Left hindlimb (tissue), 1 donor: ENCODE measurements around the gene TBXAS1.

Experiments
- DNase-seq: peaks from one replicate; pipeline ENCODE4 v3.0.0-alpha.2; 2018

Gene TBXAS1

DNA sequence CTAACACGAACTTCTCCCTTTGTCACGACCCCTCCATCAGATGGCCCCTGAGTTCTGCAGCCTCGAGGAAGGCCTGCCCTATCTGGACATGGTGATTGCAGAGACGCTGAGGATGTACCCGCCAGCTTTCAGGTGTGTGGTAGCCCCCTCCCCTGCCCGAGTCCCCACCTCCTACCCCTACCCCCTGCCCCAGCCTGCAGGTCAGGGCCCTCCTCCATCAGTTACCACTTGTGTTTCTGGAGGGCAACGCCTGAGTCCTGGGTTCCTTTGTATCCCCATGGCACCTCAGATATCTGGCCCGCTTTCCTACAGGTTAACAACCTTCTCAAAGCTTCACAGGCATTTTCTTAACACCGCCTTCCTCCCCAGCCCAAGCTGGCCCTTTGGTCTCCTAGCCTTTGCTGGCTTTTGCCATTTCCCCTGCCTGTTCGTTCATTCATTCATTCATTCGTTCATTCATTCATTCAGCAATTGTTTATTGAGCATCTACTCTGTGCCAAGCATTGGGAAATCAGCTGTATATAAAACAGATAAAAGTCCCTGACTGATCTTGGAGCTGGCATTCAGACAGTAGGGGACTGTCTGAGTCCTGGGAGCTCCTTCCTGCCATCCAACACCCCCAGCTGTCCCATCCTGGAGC lies 178.1 kb downstream of the TBXAS1 start:
- no peak for DNase-seq

DNA sequence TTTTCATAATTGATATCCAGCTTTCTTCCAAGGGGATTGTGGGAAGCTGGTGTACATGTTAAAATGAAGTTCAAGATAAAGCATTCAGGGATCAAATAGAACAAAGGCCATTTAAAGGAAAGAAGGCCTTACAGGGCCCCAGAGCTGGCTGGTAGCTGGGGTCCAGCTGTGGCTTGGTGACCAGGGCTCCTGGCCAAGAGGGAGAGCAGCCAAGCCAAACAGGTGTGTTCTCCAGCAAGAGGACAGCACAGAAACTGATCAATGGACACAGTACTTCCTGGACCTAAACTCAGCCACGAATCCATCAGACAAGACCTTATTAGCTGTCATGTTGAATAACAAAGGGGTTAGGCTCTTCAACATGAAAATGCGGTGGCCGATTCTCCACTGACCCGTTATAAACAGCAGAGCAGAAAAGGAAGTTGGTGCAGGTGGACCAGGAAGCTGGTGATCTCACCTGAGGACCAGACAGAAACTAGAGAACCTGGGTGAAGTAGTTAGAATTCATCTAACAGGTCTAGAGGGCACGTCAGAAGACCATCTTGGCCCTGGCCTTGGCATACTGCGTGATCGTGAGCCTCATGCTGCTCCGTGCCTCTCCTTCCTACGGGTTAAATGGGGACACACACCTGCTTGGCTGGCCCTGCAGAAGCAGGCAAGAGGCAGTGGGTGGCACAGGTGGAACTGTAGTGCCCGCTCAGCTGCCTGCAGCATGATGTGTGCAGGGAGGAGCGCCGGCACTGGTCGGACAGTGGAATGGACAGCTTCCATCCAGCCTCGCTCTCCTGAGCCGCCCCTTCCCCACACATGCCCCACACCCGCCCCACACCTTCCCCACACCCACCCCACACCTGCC lies 179.9 kb downstream of the TBXAS1 start:
- no peak for DNase-seq

DNA sequence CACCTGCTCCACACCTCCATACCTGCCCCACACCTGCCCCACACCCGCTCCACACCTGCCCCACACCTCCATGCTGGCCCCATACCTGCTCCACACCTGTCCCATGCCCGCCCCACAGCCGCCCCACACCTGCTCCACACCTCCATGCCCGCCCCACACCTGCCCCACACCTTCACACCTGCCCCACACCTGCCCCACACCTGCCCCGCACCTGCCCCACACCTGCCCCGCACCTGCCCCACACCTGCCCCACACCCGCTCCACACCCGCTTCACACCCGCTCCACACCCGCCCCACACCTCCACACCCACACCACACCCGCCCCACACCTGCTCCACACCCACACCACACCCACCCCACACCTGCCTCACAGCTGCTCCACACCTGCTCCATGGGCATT lies 180.7 kb downstream of the TBXAS1 start:
- DNase-seq: no peak

DNA sequence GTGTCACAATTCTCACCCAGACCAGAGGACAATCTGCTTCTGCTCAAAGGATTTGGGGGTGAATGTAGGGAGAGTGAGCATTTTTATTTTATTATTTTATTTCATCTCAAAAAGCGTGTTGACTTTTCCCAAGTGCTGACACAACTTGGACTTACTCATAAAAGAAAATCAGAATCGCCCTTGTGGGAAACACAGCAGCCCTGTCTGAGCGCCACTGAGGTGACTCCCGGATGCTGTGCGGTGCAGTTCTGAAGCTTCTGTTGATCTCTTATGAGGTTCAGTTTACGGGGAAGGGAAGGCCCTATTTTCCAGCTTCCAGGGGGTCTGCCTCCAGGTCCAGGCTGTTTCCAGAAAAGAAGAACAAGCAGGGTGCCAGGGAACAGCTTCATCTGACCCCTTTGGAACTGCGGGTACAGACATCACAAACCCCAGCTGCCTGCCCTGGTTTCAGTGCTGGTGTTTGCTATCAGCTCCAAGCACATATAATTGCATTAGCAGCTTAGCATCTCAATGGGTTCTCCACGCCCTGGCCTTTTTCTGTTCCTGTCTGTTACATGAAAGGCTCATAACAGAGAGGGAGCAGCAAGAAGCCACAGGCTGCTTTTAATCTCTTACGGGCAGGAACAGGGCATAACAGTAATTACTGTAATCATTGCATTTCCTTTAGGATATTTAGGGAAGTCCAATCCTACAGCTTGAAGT lies 181.3 kb downstream of the TBXAS1 start:
- no peak for DNase-seq

DNA sequence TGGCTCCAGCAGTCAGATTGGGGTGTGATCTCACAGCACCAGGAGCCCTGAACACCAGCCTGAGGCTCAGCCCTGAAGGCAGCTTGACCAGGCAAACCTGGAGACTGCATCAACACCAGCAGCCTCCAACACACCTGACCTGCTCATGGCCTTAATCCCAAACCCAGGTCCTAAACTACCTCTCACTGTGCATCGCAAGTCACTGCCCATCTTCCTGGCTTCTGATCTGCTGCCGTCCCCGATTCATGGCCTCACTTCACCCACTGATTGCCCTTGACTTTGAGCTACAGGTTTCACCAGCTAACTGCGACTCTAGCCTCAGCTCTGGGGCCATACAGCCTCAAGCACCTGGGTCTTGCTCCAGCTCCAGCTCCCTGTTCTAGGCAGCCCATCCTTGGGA lies 184.6 kb downstream of the TBXAS1 start:
- no peak for DNase-seq

DNA sequence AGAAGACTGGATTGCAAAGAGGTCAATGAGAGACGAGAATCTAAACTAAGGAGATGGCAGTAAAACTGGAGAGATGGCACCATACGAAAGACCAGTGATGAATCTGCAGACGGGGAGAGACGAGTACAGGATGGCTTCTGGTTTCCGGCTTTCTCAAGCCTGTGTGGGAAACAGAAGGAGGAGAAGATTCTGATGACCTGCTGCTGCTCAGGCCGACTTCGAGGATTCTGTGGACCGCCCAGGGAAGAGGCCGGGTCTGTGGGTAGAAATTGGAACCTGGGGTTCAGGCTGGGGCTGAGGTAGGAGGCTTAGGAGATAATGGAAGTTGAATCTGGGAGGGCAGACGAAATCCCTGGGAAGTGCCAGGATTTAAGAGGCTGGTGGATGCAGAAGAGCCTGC lies 185.1 kb downstream of the TBXAS1 start:
- no peak for DNase-seq

DNA sequence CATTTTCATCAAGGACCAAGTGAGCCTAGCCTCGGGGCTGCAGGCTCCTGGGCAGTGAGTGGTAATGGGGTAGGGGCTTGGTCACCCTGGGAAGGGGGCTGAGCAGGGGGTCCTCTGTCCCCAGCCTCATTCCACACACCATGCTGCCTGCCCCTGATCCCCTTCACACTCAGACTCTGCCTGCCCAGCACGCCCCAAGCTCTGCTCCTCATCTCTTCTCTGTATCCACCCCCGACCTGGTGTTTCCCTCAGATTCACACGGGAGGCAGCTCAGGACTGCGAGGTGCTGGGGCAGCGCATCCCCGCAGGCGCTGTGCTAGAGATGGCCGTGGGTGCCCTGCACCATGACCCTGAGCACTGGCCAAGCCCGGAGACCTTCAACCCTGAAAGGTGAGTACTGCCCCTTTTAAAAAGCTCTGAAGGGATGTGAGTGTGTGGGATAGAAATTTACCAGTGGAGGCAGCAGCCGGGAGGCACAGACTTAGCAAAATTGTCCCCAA lies 186.5 kb downstream of the TBXAS1 start:
- no peak for DNase-seq

DNA sequence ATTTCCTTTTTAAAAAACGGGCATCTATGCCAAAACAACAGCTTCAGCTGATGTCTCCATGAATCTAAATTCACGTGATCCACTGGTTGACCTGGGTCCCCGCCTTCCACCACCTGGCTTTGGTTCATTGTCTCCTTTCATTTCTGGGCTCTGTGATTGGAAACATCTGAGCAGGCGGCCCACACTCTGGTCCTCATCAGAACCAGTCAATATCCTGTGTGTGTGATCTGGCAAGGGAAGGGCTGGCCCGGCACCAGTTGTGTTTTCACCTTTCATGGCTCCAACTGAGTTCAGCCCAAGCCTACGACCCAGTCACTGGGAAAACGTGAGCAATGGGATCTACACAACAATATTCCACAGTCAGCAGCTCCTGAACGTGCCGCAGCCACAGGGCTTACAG lies 187.5 kb downstream of the TBXAS1 start:
- DNase-seq: no peak

DNA sequence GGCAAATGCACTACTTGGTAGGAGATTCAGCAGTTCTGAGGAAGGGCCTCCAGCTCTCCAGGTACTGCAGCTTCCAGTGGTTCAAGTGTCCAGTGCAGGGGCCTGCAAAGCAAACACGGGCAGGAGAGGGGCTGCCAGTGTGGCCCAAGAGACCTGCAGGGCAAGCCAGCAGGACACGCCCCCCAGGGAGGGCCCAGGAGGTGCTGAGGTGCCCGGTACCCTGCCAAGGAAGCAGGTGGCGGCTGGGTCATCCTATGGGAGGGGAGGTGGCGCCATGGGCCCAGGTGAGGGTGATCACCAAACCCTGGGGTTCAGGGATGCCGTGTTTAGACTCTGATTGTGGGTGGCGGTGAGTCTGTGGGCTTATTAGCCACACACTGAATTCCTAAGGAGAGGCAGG lies 188.0 kb downstream of the TBXAS1 start:
- DNase-seq: no peak

DNA sequence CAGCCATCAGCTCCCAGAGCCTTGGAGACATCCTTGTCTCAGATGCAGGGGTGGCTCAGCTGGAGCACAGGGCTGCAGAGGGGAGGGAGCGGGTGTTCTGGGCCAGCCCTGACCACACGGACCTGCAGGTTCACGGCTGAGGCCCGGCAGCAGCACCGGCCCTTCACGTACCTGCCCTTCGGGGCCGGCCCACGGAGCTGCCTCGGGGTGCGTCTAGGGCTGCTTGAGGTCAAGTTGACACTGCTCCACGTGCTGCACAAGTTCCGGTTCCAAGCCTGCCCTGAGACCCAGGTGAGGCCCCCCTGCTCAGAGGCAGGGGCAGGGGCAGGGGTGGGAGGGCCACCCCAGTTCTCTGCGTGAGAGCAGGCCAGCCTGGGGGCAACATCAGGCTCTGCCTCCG lies 188.5 kb downstream of the TBXAS1 start:
- DNase-seq: no peak

DNA sequence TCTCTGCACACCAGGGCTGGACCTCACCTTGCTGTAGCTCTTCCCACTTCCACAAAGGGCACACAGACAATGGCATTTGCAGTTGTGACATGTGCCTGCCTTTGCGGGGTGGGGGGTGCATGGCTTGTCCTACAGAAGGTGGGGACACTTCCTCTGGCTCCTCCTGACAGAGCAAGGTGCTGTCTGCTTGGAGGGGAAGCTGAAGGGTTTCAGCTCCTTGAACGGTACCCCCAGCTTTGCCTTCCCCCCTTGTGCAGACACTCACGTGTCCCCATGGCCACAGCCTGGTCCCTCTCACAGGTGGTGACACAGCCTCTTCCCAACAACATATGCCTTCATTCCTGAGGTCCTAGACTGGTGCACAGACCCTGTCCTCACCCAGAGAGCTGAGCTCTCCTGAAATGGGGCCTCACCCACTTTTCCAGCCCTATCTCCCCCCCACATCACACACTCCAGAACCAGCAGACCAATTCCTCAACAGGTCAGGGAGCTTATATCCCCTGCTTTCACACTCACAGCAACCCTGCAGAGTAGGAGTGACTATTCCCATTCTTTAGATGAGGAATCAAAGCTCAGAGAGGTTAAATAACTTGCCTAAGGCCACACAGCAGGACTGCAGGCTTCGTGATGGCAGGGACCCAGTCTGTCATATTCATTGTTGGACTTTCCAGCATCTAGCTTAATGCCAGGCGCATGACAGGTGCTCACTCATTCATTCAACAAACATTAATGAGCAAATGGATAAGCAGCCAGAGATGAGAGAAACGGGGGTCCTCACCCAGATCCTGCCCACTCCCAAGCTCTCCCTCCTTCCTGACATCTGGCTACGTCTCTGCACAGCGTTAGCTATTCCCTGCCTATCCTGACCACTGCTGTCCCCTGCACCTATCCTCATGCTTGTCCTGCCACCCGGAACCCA lies 189.3 kb downstream of the TBXAS1 start:
- no peak for DNase-seq

DNA sequence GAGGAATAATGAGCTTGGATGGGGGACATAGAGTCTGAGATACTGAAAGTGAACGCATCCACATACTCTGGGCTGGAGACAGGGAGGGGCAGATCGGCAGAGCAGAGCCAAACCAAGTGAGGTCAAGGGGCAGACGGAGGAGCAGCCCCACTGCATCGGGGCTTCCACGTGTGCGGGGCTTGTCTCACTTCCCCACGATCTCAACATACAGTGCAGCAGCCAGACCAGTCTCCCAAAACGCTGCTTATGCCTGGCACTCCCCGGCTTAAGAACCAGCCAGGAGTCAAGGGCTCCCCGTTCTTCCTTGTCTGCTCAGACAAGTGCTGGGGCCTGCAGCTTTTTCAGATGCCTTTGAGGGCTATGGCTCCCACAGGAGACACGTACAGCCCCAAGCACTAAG lies 190.1 kb downstream of the TBXAS1 start:
- no peak for DNase-seq

DNA sequence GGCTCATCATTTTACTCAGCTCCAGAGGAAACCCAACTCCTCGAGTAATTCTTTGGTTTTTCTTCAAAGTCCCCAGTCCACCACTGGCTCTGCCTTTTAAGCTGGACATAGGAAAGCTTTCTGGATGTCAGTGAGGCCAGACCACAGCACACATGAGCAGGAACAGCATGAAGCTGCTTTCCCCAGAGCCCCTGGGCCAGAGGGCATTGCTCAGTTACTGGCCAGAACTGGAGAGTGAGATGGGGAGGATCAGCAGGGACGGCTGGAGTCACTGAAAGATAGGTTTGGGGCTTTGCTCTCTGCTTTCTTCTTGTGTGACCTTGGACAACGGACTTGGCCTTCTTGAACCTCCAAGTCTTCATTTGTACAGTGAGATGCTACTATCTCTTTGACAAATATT lies 190.5 kb downstream of the TBXAS1 start:
- DNase-seq: no peak

DNA sequence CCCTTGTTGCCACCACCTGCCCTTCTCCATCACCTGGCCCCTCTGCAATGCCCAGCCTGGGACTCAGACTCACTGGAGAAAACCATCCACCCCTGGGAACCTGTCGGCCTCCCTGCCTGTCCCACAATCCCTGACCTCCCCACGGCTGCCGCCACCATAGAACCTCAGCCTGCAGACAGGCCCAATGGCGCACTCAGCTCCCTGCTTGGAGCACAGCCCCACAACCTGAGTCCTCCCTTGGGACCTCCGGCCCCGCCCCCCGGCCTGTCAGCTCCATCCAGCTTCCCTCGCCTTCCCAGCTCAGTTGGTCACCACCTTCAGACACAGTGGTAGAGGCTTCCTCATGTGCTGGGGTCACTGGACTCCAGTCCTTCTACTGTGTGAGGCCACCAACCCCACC lies 192.5 kb downstream of the TBXAS1 start:
- DNase-seq: no peak

DNA sequence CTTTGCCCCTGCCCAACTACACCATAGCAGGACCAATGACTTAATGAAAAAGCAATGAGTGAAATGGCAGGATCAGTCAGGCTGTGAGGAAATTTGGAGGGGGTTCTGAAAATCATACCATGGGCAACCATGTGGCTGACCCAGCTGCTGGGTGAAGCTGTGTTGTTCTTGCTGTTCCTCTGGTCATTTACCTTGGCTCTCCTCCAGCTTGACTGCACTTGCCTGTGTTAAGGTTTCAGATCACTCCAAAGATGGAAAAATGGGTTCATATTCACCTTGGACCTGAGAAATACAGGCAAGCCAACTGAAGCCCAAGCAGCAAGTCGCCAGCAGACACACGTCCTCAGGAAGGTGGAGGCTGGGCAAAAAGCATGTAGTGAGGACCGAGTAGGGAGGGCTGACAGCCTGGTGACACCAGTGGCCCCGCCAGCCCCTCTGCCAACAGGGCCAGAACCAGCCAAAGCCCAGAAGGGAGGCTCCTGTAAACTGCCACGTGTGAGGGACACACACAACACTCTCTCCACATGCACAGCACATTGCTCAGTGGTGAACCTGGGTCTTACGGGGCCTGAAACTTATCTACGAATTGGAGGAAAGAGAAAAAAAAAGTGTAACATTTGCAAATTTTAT lies 193.6 kb downstream of the TBXAS1 start:
- no peak for DNase-seq

DNA sequence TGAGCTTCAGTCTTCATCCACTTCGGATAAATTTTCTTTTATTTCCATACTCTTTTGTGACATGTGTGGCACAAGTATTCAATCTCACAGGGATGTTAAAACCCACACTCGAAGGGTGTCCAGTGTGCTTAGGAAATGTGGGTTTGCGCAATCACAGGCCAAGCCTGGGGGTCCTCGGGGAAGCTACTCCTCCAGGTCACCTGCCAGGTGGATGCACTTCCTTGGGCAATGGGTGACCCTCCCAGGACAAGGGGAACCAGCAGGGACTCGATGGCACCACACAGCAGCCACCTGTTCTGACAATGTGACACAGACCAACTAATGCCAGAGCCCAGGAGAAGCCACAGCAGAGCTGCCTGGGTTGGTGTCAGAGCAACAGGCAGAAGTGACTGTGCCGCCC lies 194.7 kb downstream of the TBXAS1 start:
- DNase-seq: no peak

DNA sequence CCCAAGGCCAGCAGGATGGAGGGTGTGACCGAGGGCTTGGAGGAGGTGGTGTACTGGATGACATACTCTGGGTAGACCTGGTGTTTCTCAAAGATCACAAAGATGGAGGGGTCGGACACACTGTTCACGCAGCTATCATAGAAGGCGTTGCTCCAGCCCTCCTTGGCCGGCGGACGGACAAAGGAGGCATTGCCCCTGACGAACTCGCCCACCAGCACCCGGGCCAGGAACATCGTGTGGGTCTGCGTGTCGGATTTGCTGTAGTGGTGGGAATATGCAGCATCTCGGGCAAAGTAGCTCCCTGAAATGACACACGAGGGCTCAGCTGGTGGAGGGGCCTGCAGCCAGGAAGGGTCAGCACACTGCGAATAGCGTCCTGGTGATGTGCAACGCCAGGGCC lies 195.5 kb downstream of the TBXAS1 start:
- no peak for DNase-seq

DNA sequence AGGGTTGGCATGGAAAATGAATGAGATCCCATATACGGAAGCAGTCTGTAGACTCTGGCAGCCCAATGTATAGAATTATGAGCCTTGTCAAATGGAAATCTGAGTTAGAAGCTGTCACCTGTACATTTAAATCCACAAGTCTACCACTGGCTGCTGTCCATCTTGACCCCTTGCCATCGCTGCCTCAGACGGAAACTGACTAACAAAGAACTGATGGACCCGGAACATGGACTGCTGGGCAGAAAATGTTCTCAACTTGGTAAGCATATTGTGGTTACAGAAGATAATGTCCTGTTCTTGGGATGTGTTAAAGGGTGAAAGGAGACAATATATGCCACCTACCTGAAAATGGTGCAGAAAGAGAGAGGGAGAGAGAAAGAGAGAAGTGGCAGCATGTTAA lies 196.2 kb downstream of the TBXAS1 start:
- DNase-seq: no peak

DNA sequence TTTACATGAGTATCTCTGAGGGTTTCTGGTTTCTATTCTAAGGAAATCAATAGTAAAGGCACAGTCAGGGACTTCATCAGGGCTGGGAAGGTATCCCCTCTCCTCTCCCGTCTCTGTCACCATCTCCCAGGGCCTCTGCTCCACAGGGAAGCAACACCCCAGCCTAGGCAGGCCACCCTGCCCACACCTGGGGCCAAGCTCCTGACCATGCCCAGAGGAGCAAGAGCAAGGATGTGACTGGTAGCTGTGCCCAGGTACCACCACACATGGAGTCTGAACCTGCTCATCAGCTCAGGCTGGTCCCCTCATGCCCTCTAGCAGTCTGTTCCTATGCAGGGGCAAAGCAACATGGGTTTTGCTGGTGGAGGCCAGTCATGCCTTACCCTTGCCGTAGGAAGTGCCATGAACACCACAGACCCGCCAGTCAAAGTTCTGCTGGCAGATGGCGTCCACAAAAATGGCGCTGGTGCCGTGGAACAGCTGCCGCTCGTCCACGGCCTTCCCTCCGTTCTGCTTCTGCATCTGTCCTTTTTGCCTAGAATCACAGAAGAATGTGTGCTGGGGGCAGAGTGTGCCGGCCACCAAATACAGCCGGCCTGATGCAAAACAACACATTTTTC lies 196.9 kb downstream of the TBXAS1 start:
- no peak for DNase-seq

DNA sequence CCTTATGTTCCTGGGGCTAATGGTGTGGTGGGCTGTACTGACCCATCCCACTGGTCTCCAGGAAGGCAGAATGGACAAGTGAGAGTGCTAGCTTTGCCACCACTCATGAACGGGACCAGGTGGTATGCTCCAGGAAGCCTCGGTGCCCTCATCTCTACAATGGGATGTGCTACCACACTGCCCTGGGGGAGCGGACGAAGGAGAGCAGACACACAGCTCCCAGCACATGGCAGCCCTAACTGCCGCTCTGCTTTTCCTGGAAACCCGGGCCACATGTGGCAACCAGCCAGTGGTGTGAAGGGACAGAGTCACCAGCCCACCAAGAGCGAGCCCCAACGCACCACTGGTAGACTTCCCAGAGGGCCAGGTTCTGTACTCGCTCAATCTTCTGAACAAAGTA lies 197.9 kb downstream of the TBXAS1 start:
- DNase-seq: no peak

DNA sequence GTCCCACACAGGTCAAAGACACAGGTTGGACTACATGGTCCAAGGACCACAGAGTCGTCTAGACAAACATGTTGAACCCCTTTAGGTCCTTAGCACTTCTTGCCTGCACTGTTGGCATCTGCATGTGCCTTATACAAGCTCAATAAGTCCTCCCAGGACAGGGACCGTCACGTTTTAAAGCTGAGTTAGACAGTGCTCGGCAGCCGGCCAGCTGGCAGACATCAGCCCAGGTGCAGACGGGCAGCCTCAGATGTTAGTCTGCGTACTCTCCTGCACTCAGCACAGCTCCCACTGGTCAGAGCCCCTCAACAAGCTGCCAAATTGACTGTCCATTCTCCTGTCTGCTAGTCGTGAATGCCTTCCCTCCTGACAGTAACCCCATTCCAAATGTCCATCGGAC lies 198.8 kb downstream of the TBXAS1 start:
- DNase-seq: no peak

DNA sequence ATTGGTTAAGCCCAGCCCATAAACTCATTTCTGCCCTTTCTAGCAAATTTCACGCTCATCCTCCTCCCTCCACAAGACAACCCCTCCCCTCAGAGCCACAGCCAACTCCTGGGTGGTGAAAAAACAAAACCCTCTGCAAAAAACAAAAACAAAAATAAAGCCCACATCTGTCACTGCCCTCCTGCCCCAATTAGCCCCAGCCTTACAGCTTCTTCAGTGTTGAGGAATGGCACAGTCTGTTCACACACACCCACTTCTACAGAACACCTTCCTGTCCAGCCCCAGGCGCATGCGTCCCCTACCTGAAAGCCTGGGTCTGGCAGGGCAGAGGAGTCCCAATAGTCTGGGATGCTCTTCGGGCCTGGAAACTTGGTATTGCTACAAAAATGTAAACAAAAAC lies 199.2 kb downstream of the TBXAS1 start:
- no peak for DNase-seq
